Fibroblast of lung (primary cell): ENCODE data around the gene SLIT3. TPM values are rescaled to one million over a fixed set of nuclear protein-coding genes. Genes with fewer than 3 reads are reported as not detected.

ENCODE experiments used
- DNase-seq, 2 donors: peaks; one replicate each; pipeline versions ENCODE4 v3.0.0 to v3.0.0-alpha.2; 2010; ENCODE audit warnings: low read depth in 2 of 2
- H2AFZ ChIP-seq: 2 replicates; pipeline ENCODE4 v1.5.1; 2012; ENCODE audit warnings: low read length, control low read depth, inconsistent platforms
- H3K27ac ChIP-seq: 2 replicates; pipeline ENCODE4 v1.5.1; 2011; ENCODE audit warnings: low read length, control low read depth; ENCODE audit not compliant: insufficient read depth
- H3K27me3 ChIP-seq: 2 replicates; pipeline ENCODE4 v1.5.1; 2011; ENCODE audit warnings: mild to moderate bottlenecking, low read length; ENCODE audit not compliant: control insufficient read depth, insufficient read depth
- H3K36me3 ChIP-seq: 2 replicates; pipeline ENCODE4 v1.5.1; 2011; ENCODE audit warnings: low read length; ENCODE audit not compliant: control insufficient read depth, insufficient read depth
- H3K4me1 ChIP-seq: 2 replicates; pipeline ENCODE4 v1.5.1; 2011; ENCODE audit warnings: low read length; ENCODE audit not compliant: control insufficient read depth, insufficient read depth; ENCODE audit errors: extremely low read depth
- H3K4me2 ChIP-seq: 2 replicates; pipeline ENCODE4 v1.5.1; 2011; ENCODE audit warnings: low read length, control low read depth; ENCODE audit not compliant: insufficient read depth; ENCODE audit errors: extremely low read depth
- H3K4me3 ChIP-seq, 4 experiments: fragments of 200-600 bp in 1 of 4; sonication (generic) in 1 of 4; replicated peaks in 1 of 4; 2 replicates each; pipeline ENCODE4 v1.5.1; 2011 to 2016; ENCODE audit warnings: low read length in 4 of 4, low read depth in 3 of 4, mild to moderate bottlenecking in 3 of 4, control low read depth in 2 of 4, inconsistent platforms in 1 of 4, mixed read lengths in 1 of 4; ENCODE audit not compliant: insufficient read depth in 1 of 4; ENCODE audit errors: control extremely low read depth in 1 of 4
- H3K79me2 ChIP-seq: 2 replicates; pipeline ENCODE4 v1.5.1; 2012; ENCODE audit warnings: mild to moderate bottlenecking, low read length, inconsistent platforms; ENCODE audit not compliant: control insufficient read depth, insufficient read depth
- H3K9ac ChIP-seq: 2 replicates; pipeline ENCODE4 v1.5.1; 2011; ENCODE audit warnings: mild to moderate bottlenecking, low read length, control low read depth; ENCODE audit not compliant: insufficient read depth
- H3K9me3 ChIP-seq: 2 replicates; pipeline ENCODE4 v1.5.1; 2012; ENCODE audit warnings: low read depth, low read length; ENCODE audit not compliant: control insufficient read depth, insufficient read depth
- H4K20me1 ChIP-seq: 2 replicates; pipeline ENCODE4 v1.5.1; 2011; ENCODE audit warnings: low read length; ENCODE audit not compliant: control insufficient read depth, insufficient read depth; ENCODE audit errors: extremely low read depth
- EZH2 ChIP-seq: IDR thresholded peaks from 2 replicates; pipeline ENCODE4 v1.5.1; 2012; ENCODE audit warnings: low read length, control low read depth, mild to moderate bottlenecking; ENCODE audit errors: missing control alignments
- polyA plus RNA-seq, 2 donors: library from polyadenylated mRNA; depleted of rRNA in 1 of 2; stranded (reverse) in 1 of 2; unstranded in 1 of 2; fragments of >200 nt; gene quantifications; 2 replicates each; pipeline ENCODE4 v1.2.1, GENCODE V29; 2011 to 2012; ENCODE audit warnings: missing spikeins in 1 of 2
- total RNA-seq: library from RNA; depleted of rRNA; stranded (reverse); fragments of >200 nt; gene quantifications from 2 replicates; pipeline ENCODE4 v1.2.1, GENCODE V29; 2014
- TF ChIP-seq, protein P1 (sequence below), 2 donors: IDR thresholded peaks in 1 of 2; conservative IDR thresholded peaks in 1 of 2; 1 replicate in 1 of 2; 2 replicates in 1 of 2; pipeline ENCODE4 v1.5.1; 2011 to 2012; ENCODE audit warnings: low read length in 2 of 2, control low read depth in 1 of 2, inconsistent platforms in 1 of 2, low read depth in 1 of 2, mild to moderate bottlenecking in 1 of 2

Gene SLIT3
- total and polyA plus RNA-seq, 2 donors (not counting 1 experiment from before 2014, with no cell fraction given): 1.6 to 4.6 TPM

DNA sequence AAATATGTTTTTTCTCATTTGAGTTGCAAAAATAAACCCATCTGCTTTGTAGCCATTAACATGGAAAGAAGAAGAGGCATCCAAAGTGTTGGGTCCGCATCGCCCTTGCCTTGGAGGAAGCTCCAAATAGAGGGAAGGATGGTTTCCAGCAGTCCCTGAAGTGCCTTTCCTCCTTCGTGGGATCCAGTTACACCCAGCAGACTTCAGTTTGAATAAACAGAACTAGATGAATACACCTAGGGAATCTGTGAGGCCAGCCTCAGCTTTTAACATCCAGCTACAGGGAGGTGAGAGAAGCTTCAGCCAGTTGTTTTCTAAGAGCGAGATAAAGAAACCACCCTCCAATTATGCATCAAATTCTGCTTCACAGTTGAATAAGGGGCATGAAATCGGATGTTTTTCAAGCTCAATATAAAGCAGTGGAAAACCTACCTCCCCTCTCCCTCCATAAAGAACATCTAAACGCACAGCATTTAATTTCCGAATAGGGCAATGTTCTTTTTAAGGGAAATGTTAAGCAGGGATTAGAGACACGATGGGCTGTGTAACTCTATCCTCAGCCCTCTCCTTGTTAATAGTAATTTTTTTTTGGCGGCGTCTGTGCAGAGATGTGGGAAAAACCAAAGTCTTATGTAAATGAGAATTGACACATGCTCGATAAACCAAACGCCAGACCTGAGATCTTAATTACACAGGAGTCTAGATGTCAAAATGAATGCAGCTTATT, 264.7 kb downstream of the SLIT3 start:
- Histone ChIP-seq H4K20me1 (no peaks in the 10 kb centered on the region), H3K9ac (no peak overlapping the region), H2AFZ (no peak overlapping the region), H3K79me2 (no peaks in the 10 kb centered on the region), H3K27ac (no peak overlapping the region), H3K4me2 (no peak overlapping the region), H3K36me3 (no peaks in the 10 kb centered on the region), H3K4me3 (no peak overlapping the region), H3K27me3 (no peaks in the 10 kb centered on the region), H3K4me1 (no peaks in the 10 kb centered on the region), H3K9me3 (no peaks in the 10 kb centered on the region)
- no peak for DNase-seq
- TF ChIP-seq, protein P1, sequence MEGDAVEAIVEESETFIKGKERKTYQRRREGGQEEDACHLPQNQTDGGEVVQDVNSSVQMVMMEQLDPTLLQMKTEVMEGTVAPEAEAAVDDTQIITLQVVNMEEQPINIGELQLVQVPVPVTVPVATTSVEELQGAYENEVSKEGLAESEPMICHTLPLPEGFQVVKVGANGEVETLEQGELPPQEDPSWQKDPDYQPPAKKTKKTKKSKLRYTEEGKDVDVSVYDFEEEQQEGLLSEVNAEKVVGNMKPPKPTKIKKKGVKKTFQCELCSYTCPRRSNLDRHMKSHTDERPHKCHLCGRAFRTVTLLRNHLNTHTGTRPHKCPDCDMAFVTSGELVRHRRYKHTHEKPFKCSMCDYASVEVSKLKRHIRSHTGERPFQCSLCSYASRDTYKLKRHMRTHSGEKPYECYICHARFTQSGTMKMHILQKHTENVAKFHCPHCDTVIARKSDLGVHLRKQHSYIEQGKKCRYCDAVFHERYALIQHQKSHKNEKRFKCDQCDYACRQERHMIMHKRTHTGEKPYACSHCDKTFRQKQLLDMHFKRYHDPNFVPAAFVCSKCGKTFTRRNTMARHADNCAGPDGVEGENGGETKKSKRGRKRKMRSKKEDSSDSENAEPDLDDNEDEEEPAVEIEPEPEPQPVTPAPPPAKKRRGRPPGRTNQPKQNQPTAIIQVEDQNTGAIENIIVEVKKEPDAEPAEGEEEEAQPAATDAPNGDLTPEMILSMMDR (conservative IDR thresholded peaks at IDR 0.05 in 1 of 2, IDR thresholded peaks at IDR 0.05 in 1 of 2; ENCODE audit: low read depth in 1 of 2, low read length in 2 of 2): no peak
- no peak for TF ChIP-seq EZH2

- no peak overlapping the region for H3K4me2 ChIP-seq
- no peaks in the 10 kb centered on the region for H3K36me3 ChIP-seq
- H3K27ac ChIP-seq: no peak overlapping the region
- no peak overlapping the region for H3K9ac ChIP-seq
- H3K79me2 ChIP-seq: no peaks in the 10 kb centered on the region
- H2AFZ ChIP-seq: no peak overlapping the region
- no peaks in the 10 kb centered on the region for H3K4me1 ChIP-seq
- TF ChIP-seq, protein P1 (conservative IDR thresholded peaks at IDR 0.05 in 1 of 2, IDR thresholded peaks at IDR 0.05 in 1 of 2; ENCODE audit: low read depth in 1 of 2, low read length in 2 of 2): no peak
- no peak for TF ChIP-seq EZH2
- H4K20me1 ChIP-seq: no peaks in the 10 kb centered on the region
- H3K4me3 ChIP-seq: no peak overlapping the region
- H3K27me3 ChIP-seq: no peaks in the 10 kb centered on the region
- DNase-seq: peak in 1 of 2 donors; percentile 79
- H3K9me3 ChIP-seq: no peaks in the 10 kb centered on the region
Measured at GRCh38 chr5:169029661-169030274, 271.2 kb downstream of the SLIT3 start.

DNA sequence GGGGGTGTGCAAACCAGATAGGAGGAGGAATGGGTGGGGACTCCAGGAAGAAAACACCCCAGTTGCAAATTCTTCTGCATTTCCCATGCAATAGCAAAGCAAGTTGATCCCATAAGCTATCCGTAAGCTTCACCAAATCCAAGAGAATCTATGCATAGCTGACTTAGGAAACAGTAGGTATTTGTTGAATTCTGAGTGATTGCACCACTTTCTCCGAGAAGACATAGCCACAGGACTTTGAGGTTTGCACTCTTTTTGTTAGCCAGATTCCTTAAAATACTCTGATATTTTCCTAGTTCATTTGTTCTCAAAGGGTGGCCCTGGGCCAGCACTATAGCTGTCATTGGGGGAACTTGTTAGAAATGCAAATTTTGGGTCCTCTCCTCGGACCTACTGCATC, 271.9 kb downstream of the SLIT3 start:
- H3K79me2 ChIP-seq: no peaks in the 10 kb centered on the region
- H3K4me3 ChIP-seq: no peak overlapping the region
- DNase-seq: peak in 1 of 2 donors; percentile 82
- no peak overlapping the region for H3K27ac ChIP-seq
- H3K9me3 ChIP-seq: no peaks in the 10 kb centered on the region
- no peaks in the 10 kb centered on the region for H4K20me1 ChIP-seq
- H3K36me3 ChIP-seq: no peaks in the 10 kb centered on the region
- no peak overlapping the region for H3K9ac ChIP-seq
- H2AFZ ChIP-seq: no peak overlapping the region
- no peak overlapping the region for H3K4me2 ChIP-seq
- TF ChIP-seq, protein P1 (conservative IDR thresholded peaks at IDR 0.05 in 1 of 2, IDR thresholded peaks at IDR 0.05 in 1 of 2; ENCODE audit: low read depth in 1 of 2, low read length in 2 of 2): no peak
- no peak for TF ChIP-seq EZH2
- H3K27me3 ChIP-seq: no peaks in the 10 kb centered on the region
- H3K4me1 ChIP-seq: no peaks in the 10 kb centered on the region
